ENCODE measurements around the gene PROSER2.

DNA sequence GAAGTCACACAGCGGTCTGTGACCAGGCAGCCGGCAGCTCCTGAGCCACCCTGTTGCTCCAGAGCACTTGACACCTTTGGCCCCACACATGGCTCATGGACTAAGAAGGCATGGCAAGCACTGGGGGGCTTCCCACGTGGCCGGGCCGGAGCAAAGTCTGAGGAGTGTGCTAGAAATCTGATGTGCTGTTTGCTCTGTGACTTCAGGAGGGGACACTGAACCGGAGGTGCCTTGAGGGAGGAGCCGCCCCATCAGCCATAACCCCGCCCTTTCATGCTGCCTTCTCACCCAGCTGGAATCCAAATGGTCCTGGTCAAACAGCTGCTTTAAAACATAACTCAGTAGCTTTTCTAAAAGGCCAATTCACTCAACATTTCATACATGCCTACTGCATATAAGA lies 33.5 kb downstream of the PROSER2 start:
- TF ChIP-seq, protein P1, sequence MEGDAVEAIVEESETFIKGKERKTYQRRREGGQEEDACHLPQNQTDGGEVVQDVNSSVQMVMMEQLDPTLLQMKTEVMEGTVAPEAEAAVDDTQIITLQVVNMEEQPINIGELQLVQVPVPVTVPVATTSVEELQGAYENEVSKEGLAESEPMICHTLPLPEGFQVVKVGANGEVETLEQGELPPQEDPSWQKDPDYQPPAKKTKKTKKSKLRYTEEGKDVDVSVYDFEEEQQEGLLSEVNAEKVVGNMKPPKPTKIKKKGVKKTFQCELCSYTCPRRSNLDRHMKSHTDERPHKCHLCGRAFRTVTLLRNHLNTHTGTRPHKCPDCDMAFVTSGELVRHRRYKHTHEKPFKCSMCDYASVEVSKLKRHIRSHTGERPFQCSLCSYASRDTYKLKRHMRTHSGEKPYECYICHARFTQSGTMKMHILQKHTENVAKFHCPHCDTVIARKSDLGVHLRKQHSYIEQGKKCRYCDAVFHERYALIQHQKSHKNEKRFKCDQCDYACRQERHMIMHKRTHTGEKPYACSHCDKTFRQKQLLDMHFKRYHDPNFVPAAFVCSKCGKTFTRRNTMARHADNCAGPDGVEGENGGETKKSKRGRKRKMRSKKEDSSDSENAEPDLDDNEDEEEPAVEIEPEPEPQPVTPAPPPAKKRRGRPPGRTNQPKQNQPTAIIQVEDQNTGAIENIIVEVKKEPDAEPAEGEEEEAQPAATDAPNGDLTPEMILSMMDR (optimal IDR thresholded peaks at IDR 0.05 in 1 of 3, IDR thresholded peaks at IDR 0.05 in 1 of 3, conservative IDR thresholded peaks at IDR 0.05 in 1 of 3; ENCODE audit: extremely low read depth in 1 of 3, insufficient read depth in 2 of 3, low read length in 3 of 3): no peak
- no peak for TF ChIP-seq EZH2 (IDR thresholded peaks at IDR 0.05; ENCODE audit: low read length)
